ENCODE data around the gene GLCE.

DNA sequence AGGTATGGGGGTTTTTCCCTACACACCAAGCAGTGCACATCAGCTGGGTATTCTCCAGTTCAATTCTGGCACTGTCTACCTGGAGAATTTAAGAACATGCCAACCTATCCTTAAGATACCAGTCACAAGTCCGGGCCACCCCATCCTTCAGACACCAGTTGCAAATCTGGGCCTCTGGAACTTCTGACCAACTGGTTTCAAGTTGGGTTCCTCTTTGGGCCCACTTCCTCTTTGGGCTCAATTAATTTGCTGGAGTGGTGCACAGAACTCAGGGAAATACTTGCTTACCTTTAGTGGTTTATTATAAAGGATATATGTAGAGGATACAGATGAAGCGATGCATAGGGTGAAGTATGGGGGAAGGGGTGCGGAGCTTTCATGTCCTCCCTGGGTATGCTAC, 25.3 kb downstream of the GLCE start:
- TF ChIP-seq, protein P1, sequence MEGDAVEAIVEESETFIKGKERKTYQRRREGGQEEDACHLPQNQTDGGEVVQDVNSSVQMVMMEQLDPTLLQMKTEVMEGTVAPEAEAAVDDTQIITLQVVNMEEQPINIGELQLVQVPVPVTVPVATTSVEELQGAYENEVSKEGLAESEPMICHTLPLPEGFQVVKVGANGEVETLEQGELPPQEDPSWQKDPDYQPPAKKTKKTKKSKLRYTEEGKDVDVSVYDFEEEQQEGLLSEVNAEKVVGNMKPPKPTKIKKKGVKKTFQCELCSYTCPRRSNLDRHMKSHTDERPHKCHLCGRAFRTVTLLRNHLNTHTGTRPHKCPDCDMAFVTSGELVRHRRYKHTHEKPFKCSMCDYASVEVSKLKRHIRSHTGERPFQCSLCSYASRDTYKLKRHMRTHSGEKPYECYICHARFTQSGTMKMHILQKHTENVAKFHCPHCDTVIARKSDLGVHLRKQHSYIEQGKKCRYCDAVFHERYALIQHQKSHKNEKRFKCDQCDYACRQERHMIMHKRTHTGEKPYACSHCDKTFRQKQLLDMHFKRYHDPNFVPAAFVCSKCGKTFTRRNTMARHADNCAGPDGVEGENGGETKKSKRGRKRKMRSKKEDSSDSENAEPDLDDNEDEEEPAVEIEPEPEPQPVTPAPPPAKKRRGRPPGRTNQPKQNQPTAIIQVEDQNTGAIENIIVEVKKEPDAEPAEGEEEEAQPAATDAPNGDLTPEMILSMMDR (conservative IDR thresholded peaks at IDR 0.05; ENCODE audit: low read length) = no peak
- no peak for TF ChIP-seq EZH2phosphoT487 (IDR thresholded peaks at IDR 0.05; ENCODE audit: borderline replicate concordance)
